PC-3 (cell line): ENCODE measurements around the gene SIPA1.

Experiments used
- EZH2 ChIP-seq: fragments of 300-600 bp; sonication (generic); IDR thresholded peaks from one replicate; pipeline ENCODE4 v1.6.1; 2017; ENCODE audit warnings: antibody characterized with exemption, mild to moderate bottlenecking, low read length; ENCODE audit not compliant: unreplicated experiment
- EZH2phosphoT487 ChIP-seq: fragments of 300-600 bp; sonication (generic); IDR thresholded peaks from 2 replicates; pipeline ENCODE4 v1.6.1; 2018; ENCODE audit warnings: mild to moderate bottlenecking, antibody characterized with exemption, low read length, borderline replicate concordance
- TF ChIP-seq, protein P1 (sequence below): fragments of 300-600 bp; sonication (generic); conservative IDR thresholded peaks from 2 replicates; pipeline ENCODE4 v1.5.1; 2017; ENCODE audit warnings: antibody characterized with exemption, low read depth, mild to moderate bottlenecking, low read length

DNA sequence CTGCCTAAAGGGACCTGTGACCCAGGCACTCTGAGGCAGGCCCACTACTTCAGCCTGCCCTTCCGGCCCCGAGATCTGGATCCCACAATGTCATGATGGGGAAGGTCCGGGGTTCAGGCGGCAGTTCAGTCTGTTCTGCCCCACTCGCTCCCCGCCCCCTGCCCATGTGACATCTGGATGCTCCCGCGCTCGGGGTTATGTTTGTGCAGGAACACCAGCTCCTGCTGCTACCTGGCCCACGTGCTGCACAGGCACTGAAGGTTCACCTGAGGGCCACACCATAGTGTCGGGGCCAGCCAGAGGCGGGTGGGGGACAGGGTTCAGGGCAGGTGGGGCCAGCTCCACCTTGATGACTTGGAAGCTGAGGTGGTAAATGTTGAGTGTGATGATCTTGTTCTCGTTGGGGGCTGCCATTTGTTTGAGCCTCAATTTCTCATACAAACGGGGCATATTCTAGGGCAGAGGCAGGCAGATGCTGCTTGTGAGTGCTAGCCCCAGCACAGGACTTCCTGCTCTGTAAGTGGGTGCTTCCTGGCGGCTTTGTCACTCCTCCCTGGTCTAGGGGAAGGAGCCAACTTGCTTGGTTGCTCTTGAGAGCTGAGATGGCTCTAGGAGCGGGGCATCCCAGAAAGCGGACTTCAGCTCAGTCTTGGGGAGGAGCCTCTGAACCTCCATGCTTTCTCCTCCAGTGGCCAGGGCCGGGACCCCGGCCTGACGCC is 4.4 kb upstream of the SIPA1 start:
- TF ChIP-seq, protein P1, sequence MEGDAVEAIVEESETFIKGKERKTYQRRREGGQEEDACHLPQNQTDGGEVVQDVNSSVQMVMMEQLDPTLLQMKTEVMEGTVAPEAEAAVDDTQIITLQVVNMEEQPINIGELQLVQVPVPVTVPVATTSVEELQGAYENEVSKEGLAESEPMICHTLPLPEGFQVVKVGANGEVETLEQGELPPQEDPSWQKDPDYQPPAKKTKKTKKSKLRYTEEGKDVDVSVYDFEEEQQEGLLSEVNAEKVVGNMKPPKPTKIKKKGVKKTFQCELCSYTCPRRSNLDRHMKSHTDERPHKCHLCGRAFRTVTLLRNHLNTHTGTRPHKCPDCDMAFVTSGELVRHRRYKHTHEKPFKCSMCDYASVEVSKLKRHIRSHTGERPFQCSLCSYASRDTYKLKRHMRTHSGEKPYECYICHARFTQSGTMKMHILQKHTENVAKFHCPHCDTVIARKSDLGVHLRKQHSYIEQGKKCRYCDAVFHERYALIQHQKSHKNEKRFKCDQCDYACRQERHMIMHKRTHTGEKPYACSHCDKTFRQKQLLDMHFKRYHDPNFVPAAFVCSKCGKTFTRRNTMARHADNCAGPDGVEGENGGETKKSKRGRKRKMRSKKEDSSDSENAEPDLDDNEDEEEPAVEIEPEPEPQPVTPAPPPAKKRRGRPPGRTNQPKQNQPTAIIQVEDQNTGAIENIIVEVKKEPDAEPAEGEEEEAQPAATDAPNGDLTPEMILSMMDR = no peak
- TF ChIP-seq EZH2phosphoT487 = no peak
- no peak for TF ChIP-seq EZH2
